Fibroblast of pulmonary artery (primary cell): Measurements from ENCODE around the gene SLC2A1.

ENCODE experiments used
- DNase-seq: peaks from one replicate; pipeline ENCODE4 v3.0.0-alpha.2; 2010; ENCODE audit warnings: low read depth
- H3K4me3 ChIP-seq: replicated peaks from 2 replicates; pipeline ENCODE4 v1.5.1; 2011; ENCODE audit warnings: low read depth, mild to moderate bottlenecking, control low read depth, low read length, moderate library complexity
- TF ChIP-seq, protein P1 (sequence below): IDR thresholded peaks from 2 replicates; pipeline ENCODE4 v1.5.1; 2011; ENCODE audit warnings: mild to moderate bottlenecking, control low read depth, low read length, inconsistent platforms; ENCODE audit errors: missing control alignments

Gene SLC2A1

DNA sequence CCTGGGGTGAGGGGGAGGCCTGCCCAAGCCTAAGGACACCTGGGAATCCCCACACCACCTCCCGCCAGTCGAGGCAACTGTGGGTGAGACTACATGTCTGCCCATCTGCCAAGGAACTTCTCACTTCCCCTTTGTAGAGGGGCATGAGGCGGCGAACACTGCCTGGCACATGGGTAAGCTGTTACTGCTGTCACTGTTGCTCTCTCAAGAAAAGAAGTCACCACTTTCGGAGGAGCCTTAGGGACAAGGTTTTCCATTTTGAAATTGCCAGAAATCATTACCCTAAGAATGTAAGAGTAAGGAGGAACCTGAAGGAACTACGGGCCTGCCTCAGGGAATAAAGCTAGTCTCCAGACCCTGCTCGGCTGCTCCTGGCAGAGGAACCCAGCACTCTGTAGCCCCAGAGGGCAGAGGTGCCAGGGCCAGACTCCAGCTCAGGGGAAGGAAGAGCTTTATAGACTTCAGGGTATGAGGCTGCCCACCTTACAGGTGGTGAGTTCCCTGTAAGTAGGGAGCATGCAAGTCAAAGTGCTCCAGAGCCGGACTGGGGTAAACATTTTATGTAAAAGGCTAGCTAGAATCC is 23.3 kb downstream of the SLC2A1 start:
- no peak for DNase-seq
- TF ChIP-seq, protein P1, sequence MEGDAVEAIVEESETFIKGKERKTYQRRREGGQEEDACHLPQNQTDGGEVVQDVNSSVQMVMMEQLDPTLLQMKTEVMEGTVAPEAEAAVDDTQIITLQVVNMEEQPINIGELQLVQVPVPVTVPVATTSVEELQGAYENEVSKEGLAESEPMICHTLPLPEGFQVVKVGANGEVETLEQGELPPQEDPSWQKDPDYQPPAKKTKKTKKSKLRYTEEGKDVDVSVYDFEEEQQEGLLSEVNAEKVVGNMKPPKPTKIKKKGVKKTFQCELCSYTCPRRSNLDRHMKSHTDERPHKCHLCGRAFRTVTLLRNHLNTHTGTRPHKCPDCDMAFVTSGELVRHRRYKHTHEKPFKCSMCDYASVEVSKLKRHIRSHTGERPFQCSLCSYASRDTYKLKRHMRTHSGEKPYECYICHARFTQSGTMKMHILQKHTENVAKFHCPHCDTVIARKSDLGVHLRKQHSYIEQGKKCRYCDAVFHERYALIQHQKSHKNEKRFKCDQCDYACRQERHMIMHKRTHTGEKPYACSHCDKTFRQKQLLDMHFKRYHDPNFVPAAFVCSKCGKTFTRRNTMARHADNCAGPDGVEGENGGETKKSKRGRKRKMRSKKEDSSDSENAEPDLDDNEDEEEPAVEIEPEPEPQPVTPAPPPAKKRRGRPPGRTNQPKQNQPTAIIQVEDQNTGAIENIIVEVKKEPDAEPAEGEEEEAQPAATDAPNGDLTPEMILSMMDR, result no peak
- no peak overlapping the region for H3K4me3 ChIP-seq

DNA sequence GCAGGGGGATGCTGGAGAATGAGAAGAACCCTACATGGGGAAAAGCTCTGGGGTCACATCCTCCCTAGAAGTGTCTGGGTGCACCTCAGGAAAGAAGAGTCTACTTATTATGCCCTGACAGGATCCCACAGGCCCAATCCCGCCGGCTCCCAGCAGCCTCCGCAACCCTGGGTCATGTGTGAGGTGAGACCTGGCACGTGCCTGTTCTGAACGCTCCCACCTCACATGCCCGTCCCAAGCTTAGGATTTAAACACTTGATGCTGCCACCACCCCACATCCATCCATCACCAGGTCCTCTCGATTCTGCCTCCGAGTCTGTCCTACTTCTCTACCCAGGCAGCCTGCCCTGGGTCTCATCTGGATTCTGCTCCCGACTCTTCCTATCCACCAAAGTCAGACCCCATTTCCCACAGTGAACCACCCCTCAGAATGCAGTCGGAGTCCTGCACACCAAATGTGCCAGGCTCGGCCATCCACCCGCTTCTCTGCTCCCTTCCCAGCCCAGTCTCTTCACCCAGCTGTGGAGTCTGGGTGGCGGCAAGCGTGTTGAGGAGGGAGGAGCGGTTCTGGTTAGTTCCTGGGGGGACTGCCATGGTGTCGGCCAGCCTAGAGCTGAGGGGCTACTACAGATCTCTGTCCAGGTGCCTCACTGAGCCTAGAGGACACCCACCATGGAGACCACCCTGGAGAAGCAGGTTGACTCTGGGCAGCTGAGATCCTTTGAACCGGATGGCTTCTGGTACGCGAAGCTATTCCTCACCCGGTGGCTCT is 23.9 kb downstream of the SLC2A1 start:
- TF ChIP-seq, protein P1, result no peak
- no peak overlapping the region for H3K4me3 ChIP-seq
- no peak for DNase-seq

DNA sequence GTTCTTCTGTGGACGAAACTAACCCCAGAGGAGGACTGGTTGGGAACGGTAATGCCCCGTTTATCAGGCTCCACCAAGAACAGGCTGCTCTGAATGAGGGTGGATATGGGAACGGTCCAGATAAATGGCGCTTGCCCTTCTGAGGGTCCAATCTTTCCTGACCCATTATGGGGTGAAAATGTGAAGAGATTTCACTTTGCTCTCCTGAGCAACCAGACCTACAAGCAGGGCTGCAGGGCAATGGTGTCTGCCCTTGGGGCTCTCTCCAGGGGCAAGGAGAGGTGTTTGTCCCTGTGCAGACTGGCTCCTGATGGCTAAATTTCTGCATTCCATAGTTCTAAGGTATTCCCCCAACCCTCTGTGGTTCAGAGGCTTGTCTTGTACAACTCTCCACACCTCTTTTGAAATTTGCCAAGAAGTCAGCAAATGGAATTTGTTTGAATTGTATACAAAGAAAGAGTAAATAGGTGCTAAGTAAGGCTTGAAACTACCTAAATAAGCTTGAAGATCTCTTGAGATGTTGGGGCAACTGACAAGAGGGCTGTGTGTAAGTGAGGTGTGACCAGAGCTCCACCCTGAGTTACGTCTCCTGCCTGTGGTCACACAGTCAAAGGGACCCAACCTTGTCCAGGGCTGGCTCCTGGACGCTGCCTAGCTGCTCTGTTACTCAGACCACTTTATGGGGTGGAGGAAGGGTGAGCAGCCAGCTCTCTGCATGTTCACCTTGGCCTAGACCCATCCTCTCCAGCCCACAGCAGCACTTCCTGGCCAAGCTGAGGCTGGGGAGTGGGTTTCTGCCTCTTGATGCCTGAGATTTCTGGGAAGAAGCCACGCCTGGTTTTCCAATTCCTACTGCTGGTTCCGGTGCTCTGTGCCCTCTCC is 24.8 kb downstream of the SLC2A1 start:
- H3K4me3 ChIP-seq, result no peak overlapping the region
- no peak for DNase-seq
- TF ChIP-seq, protein P1, result no peak

DNA sequence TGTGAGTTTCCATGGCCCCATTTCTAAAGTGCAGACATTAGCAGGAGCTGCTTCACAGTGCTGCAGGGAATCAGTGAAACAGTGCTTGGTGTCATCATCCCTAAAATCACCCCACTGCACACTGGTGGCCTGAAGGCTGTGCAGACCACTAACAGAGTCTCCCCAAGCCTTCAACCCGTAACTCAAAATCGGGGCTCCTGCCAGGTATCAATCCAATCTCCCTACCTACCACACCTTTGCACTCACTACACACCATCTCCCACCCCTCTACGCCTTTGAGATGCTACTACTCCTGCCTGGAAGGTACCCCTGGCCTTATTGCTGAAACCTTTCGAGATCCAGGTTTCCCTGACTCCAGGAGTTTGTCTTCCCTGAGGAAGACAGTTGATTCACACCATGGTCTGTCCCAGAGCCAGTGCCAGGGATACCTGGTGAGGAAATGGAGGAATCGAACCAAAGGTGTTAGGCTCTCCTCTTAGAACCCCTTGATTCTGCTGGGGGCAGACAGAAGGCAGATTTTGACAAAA is 25.5 kb downstream of the SLC2A1 start:
- DNase-seq, result no peak
- no peak overlapping the region for H3K4me3 ChIP-seq
- TF ChIP-seq, protein P1, result no peak

DNA sequence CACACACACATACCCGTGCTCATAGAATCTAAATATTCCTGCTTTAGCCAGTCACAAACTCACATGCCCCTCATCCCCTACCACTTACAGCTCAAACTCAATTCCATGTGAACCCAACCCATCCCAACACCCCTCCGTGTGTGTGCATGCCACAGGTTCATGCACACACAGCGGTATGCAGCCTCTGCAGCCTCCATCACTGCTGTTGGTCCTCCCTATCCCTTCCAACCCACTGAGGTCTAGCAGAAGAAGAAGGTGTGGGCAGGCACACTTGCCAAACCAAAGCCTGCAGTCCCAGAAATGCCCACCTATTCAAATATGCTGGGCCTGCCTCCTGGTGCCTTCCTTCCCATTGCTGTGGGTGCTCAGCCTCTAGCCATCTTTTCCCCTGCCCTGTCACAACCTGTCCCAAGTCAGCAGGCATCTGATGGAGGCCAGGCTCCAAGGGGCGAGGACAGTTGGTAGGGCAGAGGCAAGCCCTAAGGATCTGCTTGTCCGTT is 26.2 kb downstream of the SLC2A1 start:
- TF ChIP-seq, protein P1, result no peak
- no peak for DNase-seq
- no peak overlapping the region for H3K4me3 ChIP-seq

DNA sequence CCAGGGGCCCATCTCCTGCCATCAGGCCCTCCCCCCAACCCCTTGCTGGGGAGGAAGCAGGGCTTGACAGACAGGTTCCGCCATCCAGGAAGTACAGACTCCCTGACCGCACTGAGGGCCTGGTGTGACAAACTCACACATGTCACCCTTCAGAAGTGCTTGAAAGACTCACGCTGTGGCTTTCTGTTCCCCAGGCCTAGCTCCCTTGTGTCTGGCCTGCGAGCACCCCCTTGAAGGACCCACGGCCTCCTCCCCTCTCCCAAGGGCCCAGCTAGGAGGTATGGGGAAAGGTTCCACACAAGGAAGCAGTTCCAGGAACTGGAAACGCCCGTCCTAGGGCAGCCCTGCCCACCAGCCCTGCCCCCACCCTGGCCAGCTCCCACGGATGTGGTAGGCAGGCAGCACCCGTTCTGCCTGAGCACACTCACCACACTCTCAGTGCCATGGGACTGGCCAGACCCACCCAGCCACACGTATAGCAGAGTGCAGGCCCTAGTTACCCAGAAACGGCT is 26.7 kb downstream of the SLC2A1 start:
- H3K4me3 ChIP-seq, result no peak overlapping the region
- TF ChIP-seq, protein P1, result no peak
- DNase-seq, result no peak
